ENCODE results near the gene PSME3IP1.
"Not testable (repeated sequence)": the region's sequence is repeated elsewhere in the genome, so short reads cannot be mapped to it uniquely, and the experiment has no call there.

The PSME3IP1 gene, protein sequence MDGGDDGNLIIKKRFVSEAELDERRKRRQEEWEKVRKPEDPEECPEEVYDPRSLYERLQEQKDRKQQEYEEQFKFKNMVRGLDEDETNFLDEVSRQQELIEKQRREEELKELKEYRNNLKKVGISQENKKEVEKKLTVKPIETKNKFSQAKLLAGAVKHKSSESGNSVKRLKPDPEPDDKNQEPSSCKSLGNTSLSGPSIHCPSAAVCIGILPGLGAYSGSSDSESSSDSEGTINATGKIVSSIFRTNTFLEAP

DNA sequence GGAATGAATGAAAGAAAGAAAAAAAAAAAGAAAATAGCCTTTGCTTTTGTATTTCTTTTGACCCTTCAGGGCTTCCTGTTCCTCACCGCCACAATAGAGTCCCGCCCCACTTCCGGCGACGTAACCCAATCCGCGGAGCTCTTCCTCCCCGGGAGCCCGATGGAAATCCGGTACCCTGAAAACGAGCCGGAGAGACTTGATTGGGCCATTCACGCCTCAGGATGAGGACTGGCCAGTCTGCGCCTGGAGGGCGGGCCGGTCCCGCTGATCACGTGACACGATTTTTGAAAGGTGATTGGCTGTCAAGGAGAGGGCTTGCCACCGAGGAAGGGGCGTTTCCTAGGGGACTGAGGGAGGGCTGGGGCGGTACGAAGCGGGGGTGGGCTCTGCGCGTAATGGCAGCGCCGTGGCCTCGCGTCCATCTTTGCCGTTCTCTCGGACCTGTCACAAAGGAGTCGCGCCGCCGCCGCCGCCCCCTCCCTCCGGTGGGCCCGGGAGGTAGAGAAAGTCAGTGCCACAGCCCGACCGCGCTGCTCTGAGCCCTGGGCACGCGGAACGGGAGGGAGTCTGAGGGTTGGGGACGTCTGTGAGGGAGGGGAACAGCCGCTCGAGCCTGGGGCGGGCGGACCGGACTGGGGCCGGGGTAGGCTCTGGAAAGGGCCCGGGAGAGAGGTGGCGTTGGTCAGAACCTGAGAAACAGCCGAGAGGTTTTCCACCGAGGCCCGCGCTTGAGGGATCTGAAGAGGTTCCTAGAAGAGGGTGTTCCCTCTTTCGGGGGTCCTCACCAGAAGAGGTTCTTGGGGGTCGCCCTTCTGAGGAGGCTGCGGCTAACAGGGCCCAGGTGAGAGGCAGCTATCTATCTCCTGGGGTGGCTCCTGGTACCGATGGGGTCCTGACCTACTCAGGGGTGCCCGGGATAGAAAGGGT is at the start of gene PSME3IP1, which contains the start of gene RSPRY1:
TSS of gene PSME3IP1 (minus strand) at position 95 of the 927 bp plus-strand sequence. CDS start 12,185 bp downstream, outside the sequence.
TSS of gene RSPRY1 (plus strand) at position 385 of the 927 bp plus-strand sequence. CDS start 18,330 bp downstream, outside the sequence.
- peak; percentile 99 for DNase-seq (ENCODE audit: low read depth)

DNA sequence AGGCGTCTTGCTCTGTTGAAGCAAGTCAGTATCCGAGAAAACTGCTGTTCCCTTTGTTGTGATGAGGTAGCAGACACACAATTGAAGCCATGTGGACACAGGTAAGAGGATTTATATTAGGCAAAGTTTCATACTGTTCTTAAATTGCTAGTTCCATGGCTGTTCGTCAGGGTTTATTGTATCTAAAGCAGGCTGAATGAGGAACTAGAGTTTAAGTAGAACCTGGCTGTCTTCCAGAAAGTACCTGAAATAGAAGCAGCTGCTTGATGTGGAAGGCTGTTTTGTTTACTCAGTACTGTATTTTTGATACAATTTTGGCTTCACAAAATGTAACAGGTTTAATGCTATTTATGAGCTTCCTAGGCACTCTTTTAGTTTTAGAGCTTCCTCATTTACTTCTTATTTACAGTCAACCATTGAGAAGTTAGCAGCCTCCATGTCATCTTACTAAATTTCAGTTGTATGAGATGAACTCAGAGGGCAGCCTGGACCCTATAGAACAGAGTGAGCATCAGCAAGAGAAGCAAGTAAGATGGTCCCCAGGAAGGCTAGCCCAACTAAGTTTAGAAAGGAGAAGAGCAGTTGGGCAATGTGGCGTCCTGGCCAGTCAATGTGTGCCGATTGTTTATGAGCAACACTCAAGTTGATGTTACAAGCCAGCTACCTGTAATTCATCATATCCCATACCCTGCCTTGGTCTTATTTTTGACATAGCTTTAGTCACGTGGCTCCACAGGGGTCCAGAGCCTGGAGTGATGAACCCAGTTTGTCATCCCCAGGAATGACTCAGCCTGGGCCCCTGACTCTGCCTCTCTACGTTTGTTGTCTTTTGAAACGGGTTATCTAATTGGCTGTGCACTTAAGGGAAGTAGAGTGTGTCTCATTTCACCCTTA is 49.5 kb upstream of the PSME3IP1 start:
- no peak for DNase-seq (ENCODE audit: low read depth)

DNA sequence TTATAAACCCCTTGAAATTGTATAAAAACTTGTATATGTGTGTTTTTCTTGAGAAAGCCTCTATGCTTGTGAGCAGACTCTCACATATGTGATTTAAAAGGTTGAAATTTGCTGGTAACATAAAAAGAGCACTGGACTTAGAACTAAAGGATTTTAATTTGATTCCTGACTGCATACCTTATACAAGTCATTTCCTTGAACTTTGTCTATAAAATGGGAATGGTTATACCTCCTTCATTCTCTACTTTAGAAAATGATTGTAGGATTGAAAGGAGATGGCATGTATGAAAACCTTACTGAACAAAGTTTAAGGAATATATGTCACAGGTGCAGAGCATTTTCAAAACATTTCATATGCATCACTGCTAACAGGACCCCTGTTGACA is 48.9 kb upstream of the PSME3IP1 start:
- no peak for DNase-seq (ENCODE audit: low read depth)

DNA sequence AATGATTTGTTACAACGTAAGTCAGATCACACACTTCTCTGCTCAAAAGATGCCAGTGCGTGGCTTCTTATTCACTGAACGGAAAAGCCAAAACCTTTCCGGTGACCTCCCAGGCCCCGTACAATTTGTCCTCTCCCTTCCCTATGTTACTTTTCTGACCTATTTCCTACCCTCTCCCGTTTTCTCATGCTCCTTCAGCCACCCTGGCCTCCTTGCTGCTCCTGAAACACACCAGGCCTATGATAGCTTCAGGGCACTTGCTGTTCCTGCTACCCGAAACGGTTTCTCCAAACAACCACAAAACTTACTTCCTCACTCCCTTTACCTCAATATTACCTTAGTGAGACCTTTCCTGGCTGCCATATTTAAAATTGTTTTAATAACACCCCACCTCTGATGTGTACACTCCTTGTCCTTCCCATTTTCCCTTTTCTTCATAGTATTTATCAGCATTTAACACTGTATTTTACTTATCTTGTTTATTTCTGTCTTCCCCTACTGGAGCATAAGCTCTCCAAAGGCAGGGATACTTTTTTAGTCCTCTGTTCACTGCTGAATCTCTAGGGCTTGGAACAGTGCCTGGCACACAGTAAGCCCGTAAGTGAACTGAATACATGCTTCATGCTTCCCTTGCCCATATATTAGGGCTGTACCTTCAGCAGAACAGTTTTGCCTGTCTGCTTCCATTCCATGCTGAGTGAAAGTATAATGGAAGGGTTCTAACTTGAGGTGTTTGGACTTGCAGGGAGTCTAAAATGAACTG is 48.3 kb upstream of the PSME3IP1 start:
- no peak for DNase-seq (ENCODE audit: low read depth)

DNA sequence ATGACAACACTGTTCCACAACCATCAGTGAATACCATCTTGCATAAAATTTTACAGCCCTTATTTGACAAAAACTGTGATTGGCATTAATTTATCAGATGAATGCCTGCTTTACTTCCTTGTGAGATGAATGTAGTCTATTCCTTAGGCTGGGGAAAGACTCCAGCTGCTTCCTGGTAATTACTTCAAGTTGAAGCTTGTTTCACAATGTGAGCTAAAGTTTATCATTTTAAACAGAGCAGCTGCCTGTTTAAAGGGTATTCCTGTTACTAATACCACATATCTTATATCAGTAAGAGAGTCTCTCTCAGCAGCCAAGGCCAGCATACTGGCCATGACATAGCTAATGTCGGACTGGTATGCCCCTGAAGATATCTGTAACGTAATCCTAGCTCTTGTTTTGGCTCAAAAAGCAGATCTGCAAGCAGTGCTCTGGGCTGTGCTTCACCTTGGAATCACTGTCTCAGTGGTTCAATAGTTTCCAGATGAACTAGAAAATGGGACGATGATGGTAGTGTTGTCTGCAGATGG is 46.0 kb upstream of the PSME3IP1 start:
- DNase-seq (ENCODE audit: low read depth) = no peak

DNA sequence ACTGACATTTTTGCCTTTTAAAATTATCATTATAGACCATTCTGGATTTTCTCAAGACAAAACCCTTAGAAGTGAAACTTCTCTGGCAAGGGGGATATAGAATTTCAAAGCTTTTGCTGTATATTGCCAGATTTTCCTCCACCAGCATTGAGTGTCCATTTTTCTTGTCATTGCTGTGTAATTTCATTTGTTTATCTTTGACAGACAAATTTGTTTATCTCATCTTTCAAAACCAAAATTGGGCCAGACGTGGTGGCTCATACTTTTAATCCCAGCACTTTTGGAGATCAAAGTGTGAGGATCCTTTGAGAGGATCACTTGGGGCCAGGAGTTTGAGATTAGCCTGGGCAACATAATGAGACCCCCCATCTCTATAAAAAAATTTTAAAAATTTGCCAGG is 43.2 kb upstream of the PSME3IP1 start:
- DNase-seq (ENCODE audit: low read depth) = no peak

DNA sequence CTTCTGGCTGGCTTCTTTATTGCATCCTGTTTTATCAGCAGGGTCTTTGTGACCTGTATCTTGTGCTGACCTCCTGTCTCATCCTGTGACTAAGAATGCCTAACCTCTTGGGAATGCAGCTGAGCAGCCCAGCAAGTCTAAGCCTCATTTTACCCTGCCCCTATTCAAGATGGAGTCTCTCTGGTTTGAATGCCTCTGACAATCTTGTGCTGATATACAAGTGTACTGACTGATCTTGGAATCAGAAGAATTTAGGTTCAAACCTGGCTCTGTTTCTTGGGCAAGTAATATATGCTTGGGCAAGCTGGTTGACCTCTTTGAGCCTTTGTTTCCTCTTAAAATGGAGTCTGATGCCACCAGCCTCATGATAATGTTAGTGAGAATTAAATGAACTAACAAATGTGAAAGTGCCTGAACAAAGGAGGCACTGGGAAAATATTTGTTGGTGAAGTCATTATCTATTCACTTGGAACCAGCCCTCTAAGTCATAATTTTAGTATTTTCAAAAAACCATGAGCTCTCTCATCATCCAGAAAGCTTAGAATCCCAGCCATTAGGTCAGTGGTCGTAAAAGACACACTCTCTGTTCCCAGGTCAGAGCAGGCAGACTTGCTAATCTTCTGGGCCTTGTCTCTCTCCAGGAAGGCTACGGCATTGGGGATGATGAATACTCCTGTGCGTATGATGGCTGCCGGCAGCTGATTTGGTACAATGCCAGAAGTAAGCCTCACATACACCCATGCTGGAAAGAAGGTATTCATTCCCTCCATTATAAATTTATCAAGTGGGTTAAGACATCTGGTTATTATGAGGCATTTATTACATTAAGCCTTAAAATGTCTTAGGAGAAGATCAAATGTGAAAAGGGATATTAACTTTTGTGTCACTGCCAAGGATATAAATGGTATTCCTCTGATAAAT is 41.1 kb upstream of the PSME3IP1 start:
- no peak for DNase-seq (ENCODE audit: low read depth)

DNA sequence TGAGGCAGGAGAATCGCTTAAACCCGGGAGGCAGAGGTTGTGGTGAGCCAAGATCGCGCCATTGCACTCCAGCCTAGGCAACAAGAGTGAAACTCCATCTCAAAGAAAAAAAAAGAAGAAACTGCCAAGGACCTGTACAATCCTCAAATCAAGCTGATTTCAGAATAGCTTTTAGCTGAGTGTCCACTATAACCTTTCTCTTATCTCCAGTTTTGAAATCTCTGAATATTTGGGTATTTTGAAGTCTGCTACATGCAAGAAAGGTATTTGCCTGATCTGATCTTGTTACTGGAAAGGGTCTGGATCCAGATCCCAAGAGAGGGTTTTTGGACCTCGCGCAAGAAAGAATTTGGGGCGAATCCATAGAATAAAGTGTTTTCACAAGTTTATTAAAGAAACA is 40.1 kb upstream of the PSME3IP1 start:
- no peak for DNase-seq (ENCODE audit: low read depth)

DNA sequence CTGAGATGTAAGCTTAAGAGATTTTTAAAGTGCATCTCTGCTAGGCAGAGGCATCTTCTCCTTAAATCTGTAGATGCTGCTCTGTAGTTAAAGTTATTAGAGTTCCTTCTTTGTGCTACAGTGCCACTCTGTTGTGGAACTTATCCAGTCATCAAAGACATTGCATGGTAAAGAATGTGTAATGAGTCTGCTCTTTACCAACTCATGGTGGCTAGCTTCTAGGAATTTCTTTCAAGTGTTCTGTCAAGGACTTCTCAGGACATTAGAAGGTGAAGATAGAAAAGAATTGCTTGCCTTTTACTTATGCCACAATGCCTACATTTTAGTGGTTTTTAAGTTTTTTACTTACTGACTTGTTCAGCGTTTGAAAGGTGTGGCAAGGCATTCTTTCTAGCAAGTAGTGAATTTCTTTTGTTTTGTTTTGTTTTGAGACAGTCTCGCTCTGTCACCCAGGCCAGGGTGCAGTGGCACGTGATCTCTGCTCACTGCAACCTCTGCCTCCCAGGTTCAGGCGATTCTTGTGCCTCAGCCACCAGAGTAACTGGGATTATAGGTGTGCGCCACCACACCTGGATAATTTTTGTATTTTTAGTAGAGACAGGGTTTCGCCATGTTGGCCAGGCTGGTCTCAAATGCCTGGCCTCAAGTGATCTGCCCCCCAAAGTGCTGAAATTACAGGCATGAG is 39.0 kb upstream of the PSME3IP1 start:
- DNase-seq (ENCODE audit: low read depth) = no peak

DNA sequence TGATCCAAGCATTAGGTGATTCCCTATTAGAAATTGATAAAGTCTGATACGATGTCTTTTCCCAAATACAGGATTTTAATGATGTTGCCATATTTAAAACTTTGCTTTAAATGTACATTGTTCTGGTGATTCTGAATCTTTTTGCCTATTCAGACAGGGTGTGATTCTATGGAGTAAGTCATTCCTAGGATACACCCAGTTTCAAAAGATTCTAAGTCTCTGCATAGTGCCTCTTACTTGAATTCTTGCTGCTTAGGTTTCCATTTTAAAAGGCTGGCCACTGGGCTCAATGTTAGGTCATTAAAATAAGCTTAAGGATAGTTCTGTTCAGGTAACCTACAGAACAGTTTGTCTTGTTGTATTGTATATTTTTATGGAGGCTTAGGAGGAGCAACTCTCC is 37.2 kb upstream of the PSME3IP1 start:
- no peak for DNase-seq (ENCODE audit: low read depth)

DNA sequence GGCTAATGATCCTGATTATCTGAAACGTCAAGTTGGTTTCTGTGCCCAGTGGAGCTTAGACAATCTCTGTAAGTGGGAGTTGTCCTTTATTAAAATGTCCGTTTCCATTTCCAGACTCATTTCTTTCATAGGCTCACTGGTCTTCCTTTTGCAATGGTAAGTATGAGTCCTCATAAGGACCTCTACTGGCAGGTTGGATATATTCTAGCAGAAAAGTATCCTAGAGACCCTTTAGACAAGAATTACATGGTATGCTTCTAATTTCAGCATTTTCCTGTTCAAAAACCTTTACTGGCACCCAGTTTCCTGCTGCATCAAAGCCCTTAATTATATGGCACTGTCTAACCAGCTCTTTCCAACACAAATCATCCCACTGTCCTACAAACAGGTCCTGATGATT is 31.1 kb upstream of the PSME3IP1 start:
- no peak for DNase-seq (ENCODE audit: low read depth)

DNA sequence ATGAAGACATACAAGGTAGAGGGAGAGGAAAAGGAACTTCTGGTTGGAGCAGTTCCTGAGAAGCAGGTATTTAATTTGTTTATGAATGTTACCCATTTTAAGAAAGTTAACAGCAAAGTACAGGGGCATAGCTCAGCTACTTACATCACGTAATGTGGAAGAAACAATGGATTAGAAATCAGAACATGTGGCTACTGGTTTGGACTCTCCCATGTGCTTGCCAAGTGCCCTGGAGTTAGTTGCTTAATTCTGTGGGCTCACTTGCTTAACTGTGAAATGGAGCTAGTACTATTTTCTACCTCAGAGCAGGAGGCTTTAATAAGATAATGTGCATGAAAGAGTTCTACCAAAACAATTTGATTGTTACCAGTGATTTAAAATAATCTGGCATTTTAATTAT is 27.6 kb upstream of the PSME3IP1 start:
- DNase-seq (ENCODE audit: low read depth) = peak; percentile 29

DNA sequence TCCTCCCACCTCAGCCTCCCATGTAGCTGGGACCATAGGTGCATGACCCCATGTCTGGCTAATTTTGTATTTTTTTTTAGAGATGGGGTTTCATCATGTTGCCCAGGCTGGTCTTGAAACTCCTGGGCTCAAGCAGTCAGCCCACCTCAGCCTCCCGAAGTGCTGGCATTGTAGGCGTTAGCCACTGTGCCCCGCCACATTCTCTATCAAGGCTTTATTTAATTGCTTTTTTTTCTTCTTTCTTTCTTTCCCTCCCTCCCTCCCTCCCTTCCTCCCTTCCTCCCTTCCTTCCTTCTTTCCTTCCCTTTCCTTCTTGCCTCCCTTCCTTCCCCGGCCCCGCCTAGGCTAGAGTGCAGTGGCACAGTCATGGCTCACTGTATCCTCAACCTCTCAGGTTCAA is 23.9 kb upstream of the PSME3IP1 start:
- no peak for DNase-seq (ENCODE audit: low read depth)

DNA sequence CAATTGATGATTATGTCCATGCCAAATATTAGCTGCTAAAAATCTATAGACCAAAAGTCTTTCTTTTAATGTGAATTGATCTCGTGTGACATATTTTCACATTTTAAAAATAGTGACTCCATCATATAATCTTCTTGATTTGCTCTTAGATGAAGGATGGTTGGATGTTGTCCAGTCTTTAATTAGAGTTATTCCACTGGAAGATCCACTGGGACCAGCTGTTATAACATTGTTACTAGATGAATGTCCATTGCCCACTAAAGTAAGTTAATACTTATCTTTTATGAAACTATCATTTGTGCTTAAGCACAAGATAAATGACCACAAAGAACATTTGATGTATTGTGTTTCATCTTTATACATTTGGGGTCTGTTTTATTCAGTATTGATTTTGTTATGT is 23.1 kb upstream of the PSME3IP1 start:
- no peak for DNase-seq (ENCODE audit: low read depth)

DNA sequence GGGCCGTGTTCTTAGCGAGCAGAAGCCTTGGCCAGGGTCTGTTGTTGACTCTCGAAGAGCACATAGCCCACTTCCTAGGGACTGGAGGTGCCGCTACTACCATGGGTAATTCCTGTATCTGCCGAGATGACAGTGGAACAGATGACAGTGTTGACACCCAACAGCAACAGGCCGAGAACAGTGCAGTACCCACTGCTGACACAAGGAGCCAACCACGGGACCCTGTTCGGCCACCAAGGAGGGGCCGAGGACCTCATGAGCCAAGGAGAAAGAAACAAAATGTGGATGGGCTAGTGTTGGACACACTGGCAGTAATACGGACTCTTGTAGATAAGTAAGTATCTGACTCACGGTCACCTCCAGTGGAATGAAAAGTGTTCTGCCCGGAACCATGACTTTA is 18.8 kb upstream of the PSME3IP1 start:
- no peak for DNase-seq (ENCODE audit: low read depth)

DNA sequence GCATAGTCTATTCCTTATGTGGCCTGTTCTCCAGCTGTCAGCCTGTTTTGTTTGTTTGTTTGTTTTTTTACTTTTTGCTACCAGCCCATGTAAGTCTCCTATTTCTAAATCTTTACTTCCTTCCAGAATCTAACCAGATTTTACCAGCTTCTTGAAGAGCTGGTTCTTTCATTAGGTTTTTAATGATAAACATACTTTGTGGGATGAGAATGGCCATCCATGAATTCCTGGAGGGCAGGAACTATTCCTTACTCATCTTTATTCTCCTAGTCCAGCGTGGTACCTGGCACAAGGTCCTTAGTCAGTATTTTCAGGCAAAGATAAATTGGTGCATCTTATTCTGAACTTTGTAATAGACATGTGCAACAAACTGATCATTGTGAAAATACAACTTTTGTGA is 17.6 kb upstream of the PSME3IP1 start:
- DNase-seq (ENCODE audit: low read depth) = peak; percentile 11

DNA sequence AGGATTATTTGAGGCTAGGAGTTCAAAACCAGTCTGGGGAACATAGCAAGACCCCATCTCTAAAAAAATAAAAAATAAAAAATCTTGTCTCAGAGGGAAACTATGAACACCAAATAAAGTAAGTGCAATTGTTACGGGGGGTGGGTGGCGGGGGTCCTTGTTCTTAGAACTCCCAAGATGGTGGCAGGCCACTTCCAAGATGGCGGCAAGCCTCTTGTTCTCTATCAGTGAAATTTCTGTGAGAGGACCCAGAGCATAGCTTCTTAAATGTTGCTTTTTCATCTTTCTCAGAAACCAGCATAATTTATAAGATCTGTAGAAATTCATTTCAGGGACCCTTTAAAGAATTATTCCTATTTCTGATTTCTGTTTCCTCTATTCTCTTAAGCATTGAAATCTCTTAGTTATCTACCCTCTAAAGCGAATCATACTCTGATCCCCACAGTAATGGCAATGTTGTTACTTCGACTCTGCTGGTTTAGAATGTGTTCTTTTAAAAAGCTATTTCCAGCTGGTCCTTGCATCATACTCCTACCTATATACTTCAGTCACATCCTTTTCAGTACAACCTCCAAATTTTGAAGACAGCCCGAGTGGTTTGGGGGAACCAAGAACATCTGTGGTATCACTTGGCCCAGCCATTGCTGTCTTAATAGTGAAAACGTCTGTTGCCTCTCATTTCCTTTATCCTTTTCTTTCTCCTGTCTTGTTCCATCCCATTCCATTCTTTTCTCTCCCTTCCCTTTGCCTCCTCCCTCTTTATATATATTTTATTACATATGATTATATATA is 16.5 kb upstream of the PSME3IP1 start:
- no peak for DNase-seq (ENCODE audit: low read depth)

DNA sequence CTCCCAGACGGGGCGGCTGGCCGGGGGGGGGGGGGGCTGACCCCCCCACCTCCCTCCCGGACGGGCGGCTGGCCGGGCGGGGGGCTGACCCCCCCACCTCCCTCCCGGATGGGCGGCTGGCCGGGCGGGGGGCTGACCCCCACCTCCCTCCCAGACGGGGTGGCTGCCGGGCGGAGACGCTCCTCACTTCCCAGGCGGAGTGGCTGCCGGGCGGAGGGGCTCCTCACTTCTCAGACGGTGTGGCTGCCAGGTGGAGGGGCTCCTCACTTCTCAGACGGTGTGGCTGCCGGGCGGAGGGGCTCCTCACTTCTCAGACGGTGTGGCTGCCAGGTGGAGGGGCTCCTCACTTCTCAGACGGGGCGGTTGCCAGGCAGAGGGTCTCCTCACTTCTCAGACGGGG is 15.1 kb upstream of the PSME3IP1 start:
- not testable (repeated sequence) for DNase-seq (ENCODE audit: low read depth)

DNA sequence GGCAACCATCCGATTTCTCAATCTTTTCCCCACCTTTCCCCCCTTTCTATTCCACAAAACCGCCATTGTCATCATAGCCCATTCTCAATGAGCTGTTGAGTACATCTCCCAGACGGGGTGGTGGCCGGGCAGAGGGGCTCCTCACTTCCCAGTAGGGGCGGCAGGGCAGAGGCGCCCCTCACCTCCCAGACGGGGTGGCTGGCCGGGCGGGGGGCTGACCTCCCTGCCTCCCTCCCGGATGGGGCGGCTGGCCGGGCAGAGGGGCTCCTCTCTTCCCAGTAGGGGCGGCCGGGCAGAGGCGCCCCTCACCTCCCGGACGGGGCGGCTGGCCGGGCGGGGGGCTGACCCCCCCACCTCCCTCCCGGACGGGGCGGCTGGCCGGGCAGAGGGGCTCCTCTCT is 14.5 kb upstream of the PSME3IP1 start:
- DNase-seq (ENCODE audit: low read depth) = not testable (repeated sequence)
